Hepatocyte (in vitro differentiated cells): ENCODE results near the gene CARD9.

Source experiments
- EZH2 ChIP-seq: fragments of 200-600 bp; sonication (generic); IDR thresholded peaks from 2 replicates; pipeline ENCODE4 v1.6.1; 2016; ENCODE audit warnings: antibody characterized with exemption, mild to moderate bottlenecking, borderline replicate concordance
- TF ChIP-seq, protein P1 (sequence below): fragments of 200-600 bp; sonication (generic); IDR thresholded peaks from 2 replicates; pipeline ENCODE4 v1.5.1; 2016; ENCODE audit warnings: antibody characterized with exemption, mild to moderate bottlenecking; ENCODE audit not compliant: poor library complexity

DNA sequence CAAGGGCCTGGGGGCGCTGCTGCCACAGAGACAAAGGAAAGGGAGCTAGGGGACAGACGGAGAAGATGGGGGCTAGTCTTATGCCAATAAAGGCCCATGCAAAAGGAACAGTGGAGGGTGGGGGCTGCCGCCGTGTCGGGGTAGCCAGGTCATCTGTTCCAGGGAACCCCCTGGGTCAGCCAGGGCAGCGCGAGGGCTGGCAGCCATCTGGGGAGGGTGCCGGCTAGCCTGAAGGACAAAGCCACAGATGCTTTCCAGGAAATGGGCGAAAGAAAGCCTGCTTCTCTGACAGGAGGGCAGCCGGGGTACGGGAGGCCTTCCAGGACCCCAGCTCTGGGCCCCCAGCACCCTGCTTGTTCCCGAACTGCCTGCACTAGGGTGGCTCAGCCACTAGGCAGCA lies 1.6 kb upstream of the CARD9 start:
- no peak for TF ChIP-seq EZH2
- TF ChIP-seq, protein P1, sequence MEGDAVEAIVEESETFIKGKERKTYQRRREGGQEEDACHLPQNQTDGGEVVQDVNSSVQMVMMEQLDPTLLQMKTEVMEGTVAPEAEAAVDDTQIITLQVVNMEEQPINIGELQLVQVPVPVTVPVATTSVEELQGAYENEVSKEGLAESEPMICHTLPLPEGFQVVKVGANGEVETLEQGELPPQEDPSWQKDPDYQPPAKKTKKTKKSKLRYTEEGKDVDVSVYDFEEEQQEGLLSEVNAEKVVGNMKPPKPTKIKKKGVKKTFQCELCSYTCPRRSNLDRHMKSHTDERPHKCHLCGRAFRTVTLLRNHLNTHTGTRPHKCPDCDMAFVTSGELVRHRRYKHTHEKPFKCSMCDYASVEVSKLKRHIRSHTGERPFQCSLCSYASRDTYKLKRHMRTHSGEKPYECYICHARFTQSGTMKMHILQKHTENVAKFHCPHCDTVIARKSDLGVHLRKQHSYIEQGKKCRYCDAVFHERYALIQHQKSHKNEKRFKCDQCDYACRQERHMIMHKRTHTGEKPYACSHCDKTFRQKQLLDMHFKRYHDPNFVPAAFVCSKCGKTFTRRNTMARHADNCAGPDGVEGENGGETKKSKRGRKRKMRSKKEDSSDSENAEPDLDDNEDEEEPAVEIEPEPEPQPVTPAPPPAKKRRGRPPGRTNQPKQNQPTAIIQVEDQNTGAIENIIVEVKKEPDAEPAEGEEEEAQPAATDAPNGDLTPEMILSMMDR = no peak
